A549 (cell line): ENCODE measurements around the gene CUTA. TPM values are rescaled to one million over a fixed set of nuclear protein-coding genes. Genes with fewer than 3 reads are reported as not detected.

Source experiments
- ATAC-seq, 2 experiments: fragments of 200-7000 bp in 1 of 2; fragments of >200 bp in 1 of 2; cut with Nextera tagmentation in 1 of 2; cut with Tn5 transposase in 1 of 2; 3 replicates each; pipeline versions ENCODE4 v1.8.0 to v1.9.1; 2018 to 2020; ENCODE audit warnings: mild to moderate bottlenecking in 1 of 2, moderate library complexity in 1 of 2
- CTCF ChIA-PET: fragments of 300-600 bp; sonication (Branson Sonifier 250); formaldehyde crosslinking; extraction: SDS; loops from one replicate; lab custom pipeline; 2021; ENCODE audit warnings: antibody characterized with exemption, inconsistent platforms; lab: Yijun Ruan, JAX
- POLR2A ChIA-PET: fragments of 350-600 bp; formaldehyde crosslinking; extraction: SDS; loops from one replicate; lab custom pipeline; 2021; ENCODE audit warnings: antibody characterized with exemption, inconsistent platforms; lab: Yijun Ruan, JAX
- DNase-seq, 2 experiments: peaks; one replicate each; pipeline versions ENCODE4 v3.0.0 to v3.0.0-alpha.2; 2011 to 2016; ENCODE audit warnings: low read depth in 1 of 2, low spot score in 1 of 2
- FAIRE-seq: peaks from 2 replicates; lab custom pipeline; 2011; peaks lifted over from hg19 to GRCh38; lab: Jason Lieb, UNC
- H3K27ac ChIP-seq, 2 experiments: fragments of >200 bp; sonication (Bioruptor Twin); formaldehyde crosslinking; 3 replicates each; pipeline ENCODE4 v1.5.1; 2016 to 2017
- H3K4me1 ChIP-seq: fragments of >200 bp; sonication (Bioruptor Twin); formaldehyde crosslinking; 3 replicates; pipeline ENCODE4 v1.6.1; 2016
- H3K4me2 ChIP-seq: fragments of >200 bp; sonication (Bioruptor Twin); formaldehyde crosslinking; 3 replicates; pipeline ENCODE4 v1.6.1; 2016
- H3K4me3 ChIP-seq: fragments of >200 bp; sonication (Bioruptor Twin); formaldehyde crosslinking; 3 replicates; pipeline ENCODE4 v1.5.1; 2016
- H3K9me3 ChIP-seq: fragments of >200 bp; sonication (Bioruptor Twin); formaldehyde crosslinking; 3 replicates; pipeline ENCODE4 v1.6.1; 2016
- JUN ChIP-seq, 2 experiments: fragments of >200 bp; sonication (Bioruptor Twin); formaldehyde crosslinking; IDR thresholded peaks; 2 replicates in 1 of 2; 3 replicates in 1 of 2; pipeline ENCODE4 v1.6.1; 2016 to 2017
- KDM1A ChIP-seq: fragments of 200-600 bp; sonication (generic); IDR thresholded peaks from 2 replicates; pipeline ENCODE4 v1.6.1; 2016; ENCODE audit warnings: low read depth, mild to moderate bottlenecking
- MAFK ChIP-seq: fragments of 450-650 bp; IDR thresholded peaks from 2 replicates; pipeline ENCODE4 v1.6.1; 2014; ENCODE audit not compliant: partially characterized antibody
- NR3C1 ChIP-seq: fragments of >200 bp; sonication (Bioruptor Twin); formaldehyde crosslinking; IDR thresholded peaks from 3 replicates; pipeline ENCODE4 v1.6.1; 2017
- RARB ChIP-seq: fragments of 250-450 bp; sonication (Bioruptor Pico); IDR thresholded peaks from 2 replicates; pipeline ENCODE4 v1.8.0; 2021; ENCODE audit warnings: mild to moderate bottlenecking, moderate library complexity
- SMC3 ChIP-seq: fragments of >200 bp; sonication (Bioruptor Twin); formaldehyde crosslinking; IDR thresholded peaks from 3 replicates; pipeline ENCODE4 v1.6.1; 2018; ENCODE audit warnings: inconsistent platforms
- TP53 ChIP-seq: fragments of 250-450 bp; sonication (Bioruptor Pico); IDR thresholded peaks from 2 replicates; pipeline ENCODE4 v1.5.0; 2021; ENCODE audit warnings: mild to moderate bottlenecking, moderate library complexity
- WGBS: methylation state at CpG from one replicate; pipeline ENCODE4 v1.1.6; 2017; ENCODE audit errors: missing lambda C conversion rate; 5-methylcytosine and 5-hydroxymethylcytosine counted together
- polyA plus RNA-seq, 4 experiments: library from polyadenylated mRNA; depleted of rRNA in 3 of 4; stranded (reverse); fragments of >200 nt; fragmentation: RNase III in 1 of 4; extraction: RNeasy Plus Mini Kit Qiagen cat#74134 plus additional on column Dnase treatment in 1 of 4; gene quantifications; 2 replicates in 3 of 4; 3 replicates in 1 of 4; pipeline ENCODE4 v1.2.3, GENCODE V29; 2011 to 2017
- TF ChIP-seq, protein P1 (sequence below): fragments of >200 bp; sonication (Bioruptor Twin); formaldehyde crosslinking; IDR thresholded peaks from 3 replicates; pipeline ENCODE4 v1.6.1; 2016
- TF ChIP-seq, protein P2 (sequence below): IDR thresholded peaks from 2 replicates; pipeline ENCODE4 v1.6.1; 2012
- TF ChIP-seq, protein P3 (sequence below): fragments of 200-600 bp; sonication (generic); IDR thresholded peaks from 2 replicates; pipeline ENCODE4 v1.6.1; 2016; ENCODE audit warnings: antibody characterized with exemption, mild to moderate bottlenecking, moderate library complexity
- TF ChIP-seq, protein P4 (sequence below): fragments of 450-650 bp; IDR thresholded peaks from 2 replicates; pipeline ENCODE4 v1.6.1; 2014; ENCODE audit warnings: antibody characterized with exemption

Gene CUTA
- polyA plus RNA-seq, 2 of the 4 experiments (the other 2 are of a cell fraction): 98.9 to 175 TPM

DNA sequence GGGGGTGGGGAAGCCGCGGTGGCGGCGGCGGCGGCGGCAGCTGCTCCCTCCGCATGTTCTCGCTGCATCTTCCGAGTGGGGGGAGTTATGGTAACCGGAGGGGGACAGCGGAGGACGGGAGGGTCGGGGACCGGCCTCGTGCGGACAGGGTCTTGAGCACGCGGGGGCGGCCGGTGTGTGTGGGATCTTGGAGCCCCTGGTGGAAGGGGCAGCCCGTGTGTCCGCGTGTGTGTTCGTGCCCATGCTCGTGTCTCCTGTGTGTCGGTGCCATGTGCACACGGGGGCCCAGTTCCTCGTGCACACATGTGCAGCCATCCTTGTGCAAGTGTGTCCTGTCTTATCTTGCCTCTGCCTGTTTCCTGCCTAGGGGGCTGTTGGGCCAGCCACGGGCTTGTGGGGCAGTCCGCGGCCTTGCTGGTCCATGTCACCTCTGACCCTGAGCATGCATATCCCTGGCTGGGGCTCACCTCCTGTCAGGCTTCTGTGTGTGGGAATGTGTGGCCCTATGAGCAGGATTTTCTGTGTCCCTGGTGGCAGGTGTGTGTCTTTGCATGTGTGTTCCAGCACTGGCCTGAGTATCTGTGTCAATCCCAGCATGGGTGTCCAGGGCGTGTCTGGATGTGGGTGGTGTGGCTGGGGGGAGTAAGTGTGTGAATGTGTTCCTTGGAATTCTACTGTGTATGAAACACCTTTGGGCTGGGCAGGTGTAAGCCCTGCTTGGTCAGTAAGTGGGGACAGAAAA lies 10.5 kb upstream of the CUTA start:
- Histone ChIP-seq H3K4me3 (peak overlapping the region; percentile 69), H3K27ac (peak overlapping the region; percentile 89 to 98), H3K4me1 (peaks cover 46% of the 10 kb centered on the region), H3K9me3 (no peaks in the 10 kb centered on the region), H3K4me2 (peak overlapping the region; percentile 90)
- ChIA-PET CTCF (no interaction called here), POLR2A (interaction anchor here (2.7 kb wide), 1 partner anchor 26 kb away, joined by 11 read pairs; the partner anchor contains the start of gene ZBTB9)
- TF ChIP-seq, protein P1, sequence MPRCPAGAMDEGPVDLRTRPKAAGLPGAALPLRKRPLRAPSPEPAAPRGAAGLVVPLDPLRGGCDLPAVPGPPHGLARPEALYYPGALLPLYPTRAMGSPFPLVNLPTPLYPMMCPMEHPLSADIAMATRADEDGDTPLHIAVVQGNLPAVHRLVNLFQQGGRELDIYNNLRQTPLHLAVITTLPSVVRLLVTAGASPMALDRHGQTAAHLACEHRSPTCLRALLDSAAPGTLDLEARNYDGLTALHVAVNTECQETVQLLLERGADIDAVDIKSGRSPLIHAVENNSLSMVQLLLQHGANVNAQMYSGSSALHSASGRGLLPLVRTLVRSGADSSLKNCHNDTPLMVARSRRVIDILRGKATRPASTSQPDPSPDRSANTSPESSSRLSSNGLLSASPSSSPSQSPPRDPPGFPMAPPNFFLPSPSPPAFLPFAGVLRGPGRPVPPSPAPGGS: no peak
- TF ChIP-seq MAFK (no peak), NR3C1 (no peak), KDM1A (no peak)
- TF ChIP-seq, protein P2, sequence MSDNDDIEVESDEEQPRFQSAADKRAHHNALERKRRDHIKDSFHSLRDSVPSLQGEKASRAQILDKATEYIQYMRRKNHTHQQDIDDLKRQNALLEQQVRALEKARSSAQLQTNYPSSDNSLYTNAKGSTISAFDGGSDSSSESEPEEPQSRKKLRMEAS: peak; percentile 66; the same call in 1 of the 2 replicates
- 22% methylated on average over 8 of the region's 33 CpGs for WGBS
- DNase-seq: peak; percentile 46 to 83
- FAIRE-seq: no peak
- peak; percentile 22 to 42 for ATAC-seq

DNA sequence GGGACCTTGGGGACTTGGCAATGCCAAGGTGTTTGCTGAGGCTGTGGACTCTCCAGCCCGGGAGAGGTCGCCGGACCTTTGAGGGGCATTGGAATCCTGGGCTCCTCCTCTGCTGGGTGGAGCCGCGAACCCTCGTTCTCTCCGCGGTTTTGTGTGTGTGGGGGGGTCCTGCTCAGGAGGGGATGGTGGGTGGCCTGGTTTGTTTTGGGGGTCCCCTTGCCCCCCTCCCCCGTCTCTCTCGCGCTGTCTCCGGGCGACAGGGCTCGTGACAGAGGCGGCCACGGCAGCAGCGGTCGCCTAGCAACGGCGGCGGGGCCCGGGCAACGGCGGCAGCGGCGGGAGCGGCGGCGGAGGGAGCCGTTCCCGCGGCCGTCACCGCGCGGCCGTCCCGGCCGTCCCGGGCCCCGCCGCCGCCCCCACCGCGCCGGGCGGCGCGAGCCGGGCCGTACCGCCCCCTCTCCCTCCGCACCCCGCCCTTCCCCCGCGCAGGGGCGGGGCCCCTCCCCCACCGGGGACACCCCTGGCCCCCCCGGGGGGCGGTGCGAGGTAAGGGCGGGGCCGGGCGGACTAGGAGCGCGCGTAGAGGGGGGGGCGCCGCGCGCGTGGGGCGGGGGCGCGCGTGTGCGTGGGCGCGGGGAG lies 9.8 kb upstream of the CUTA start:
- TF ChIP-seq TP53 (no peak), JUN (IDR thresholded peaks at IDR 0.05) (0 out of 5 replicates have a peak, but pooled peaks of 1 of the 2 experiments have one; percentile 27)
- TF ChIP-seq, all 56 proteins: peak for 1
- Histone ChIP-seq H3K27ac (peak overlapping the region; percentile 89 to 98), H3K9me3 (no peaks in the 10 kb centered on the region), H3K4me1 (peaks cover 46% of the 10 kb centered on the region), H3K4me3 (peak overlapping the region; percentile 69), H3K4me2 (peak overlapping the region; percentile 90)
- no peak for FAIRE-seq
- ChIA-PET CTCF (no interaction called here), POLR2A (no interaction called here)
- peak; percentile 21 to 41; a peak in 2 of 6 replicates for ATAC-seq
- DNase-seq: peak; percentile 18 to 51
- WGBS: 0% methylated on average over 5 of the region's 79 CpGs

DNA sequence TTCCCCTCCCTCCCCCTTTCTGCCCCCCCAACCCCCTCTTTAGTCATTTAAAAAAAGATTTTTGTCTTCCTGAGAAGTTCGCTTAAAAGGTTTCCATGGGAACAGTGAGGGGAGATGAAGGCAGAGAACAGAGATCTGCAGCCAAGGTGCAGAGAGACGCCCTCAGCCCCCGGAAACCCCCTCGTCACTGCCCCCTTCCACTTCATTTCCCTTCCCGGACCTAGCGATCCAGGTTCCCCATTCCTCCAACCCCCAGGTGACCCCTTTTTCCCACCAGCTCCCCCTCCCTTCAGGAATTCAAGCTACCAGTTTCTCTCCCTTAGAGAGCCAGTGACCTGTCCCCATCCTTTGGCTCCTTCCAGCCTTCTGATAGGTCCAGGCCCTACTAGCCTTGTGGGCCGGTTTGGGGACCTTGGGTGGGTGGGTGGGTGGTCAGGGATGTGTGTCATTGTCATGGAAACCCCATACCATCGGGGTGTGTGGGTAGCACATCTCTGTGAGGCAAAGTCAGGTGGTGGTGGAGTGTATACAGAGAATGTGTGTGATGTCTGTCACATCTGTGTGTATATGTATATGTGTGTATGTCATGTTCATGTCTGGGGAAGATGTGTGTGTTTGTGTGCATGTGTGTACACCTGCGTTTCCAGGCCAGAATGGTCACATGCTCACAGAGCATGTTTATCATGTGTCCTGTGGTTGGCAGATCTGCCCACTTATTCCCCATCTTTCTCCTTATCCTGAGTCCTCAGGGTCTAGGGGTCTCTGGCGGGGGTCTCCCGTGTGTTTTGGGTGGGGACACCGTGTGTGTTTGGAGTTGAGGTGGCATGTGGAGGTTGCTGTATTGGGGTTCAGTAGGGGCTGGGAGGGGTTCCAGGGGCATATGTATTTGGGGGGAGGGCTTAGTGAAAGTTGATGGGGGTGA lies 8.9 kb upstream of the CUTA start:
- H3K4me1 ChIP-seq: peaks cover 46% of the 10 kb centered on the region

More for the DNA sequence above, 8.9 kb upstream of the CUTA start:
- DNase-seq (peak; percentile 19 to 25), ATAC-seq (no peak), FAIRE-seq (no peak)
- peak overlapping the region; percentile 69 for H3K4me3 ChIP-seq
- H3K27ac ChIP-seq: peak overlapping the region; percentile 89 to 98
- ChIA-PET POLR2A (interaction anchor here (0.9 to 1.6 kb wide), 4 partner anchors 9 to 153 kb away, joined by 3 to 11 read pairs (median 3); partner anchors contain the start of genes BAK1, CUTA and ZBTB9), CTCF (interaction anchor here (0.6 to 2.7 kb wide), 21 partner anchors 10 to 260 kb away, joined by 3 to 24 read pairs (median 3); partner anchors contain the start of genes B3GALT4, CUTA and ZBTB9)
- no peaks in the 10 kb centered on the region for H3K9me3 ChIP-seq
- H3K4me2 ChIP-seq: peak overlapping the region; percentile 90
- TF ChIP-seq RARB (CRISPR knock-in tag): no peak
- TF ChIP-seq, protein P3, sequence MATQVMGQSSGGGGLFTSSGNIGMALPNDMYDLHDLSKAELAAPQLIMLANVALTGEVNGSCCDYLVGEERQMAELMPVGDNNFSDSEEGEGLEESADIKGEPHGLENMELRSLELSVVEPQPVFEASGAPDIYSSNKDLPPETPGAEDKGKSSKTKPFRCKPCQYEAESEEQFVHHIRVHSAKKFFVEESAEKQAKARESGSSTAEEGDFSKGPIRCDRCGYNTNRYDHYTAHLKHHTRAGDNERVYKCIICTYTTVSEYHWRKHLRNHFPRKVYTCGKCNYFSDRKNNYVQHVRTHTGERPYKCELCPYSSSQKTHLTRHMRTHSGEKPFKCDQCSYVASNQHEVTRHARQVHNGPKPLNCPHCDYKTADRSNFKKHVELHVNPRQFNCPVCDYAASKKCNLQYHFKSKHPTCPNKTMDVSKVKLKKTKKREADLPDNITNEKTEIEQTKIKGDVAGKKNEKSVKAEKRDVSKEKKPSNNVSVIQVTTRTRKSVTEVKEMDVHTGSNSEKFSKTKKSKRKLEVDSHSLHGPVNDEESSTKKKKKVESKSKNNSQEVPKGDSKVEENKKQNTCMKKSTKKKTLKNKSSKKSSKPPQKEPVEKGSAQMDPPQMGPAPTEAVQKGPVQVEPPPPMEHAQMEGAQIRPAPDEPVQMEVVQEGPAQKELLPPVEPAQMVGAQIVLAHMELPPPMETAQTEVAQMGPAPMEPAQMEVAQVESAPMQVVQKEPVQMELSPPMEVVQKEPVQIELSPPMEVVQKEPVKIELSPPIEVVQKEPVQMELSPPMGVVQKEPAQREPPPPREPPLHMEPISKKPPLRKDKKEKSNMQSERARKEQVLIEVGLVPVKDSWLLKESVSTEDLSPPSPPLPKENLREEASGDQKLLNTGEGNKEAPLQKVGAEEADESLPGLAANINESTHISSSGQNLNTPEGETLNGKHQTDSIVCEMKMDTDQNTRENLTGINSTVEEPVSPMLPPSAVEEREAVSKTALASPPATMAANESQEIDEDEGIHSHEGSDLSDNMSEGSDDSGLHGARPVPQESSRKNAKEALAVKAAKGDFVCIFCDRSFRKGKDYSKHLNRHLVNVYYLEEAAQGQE: no peak
- TF ChIP-seq, protein P4, sequence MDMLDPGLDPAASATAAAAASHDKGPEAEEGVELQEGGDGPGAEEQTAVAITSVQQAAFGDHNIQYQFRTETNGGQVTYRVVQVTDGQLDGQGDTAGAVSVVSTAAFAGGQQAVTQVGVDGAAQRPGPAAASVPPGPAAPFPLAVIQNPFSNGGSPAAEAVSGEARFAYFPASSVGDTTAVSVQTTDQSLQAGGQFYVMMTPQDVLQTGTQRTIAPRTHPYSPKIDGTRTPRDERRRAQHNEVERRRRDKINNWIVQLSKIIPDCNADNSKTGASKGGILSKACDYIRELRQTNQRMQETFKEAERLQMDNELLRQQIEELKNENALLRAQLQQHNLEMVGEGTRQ: peak; percentile 29; the same call in 1 of the 2 replicates
- no peak for TF ChIP-seq SMC3
- WGBS: 8% methylated on average over 10 of the region's 12 CpGs
